Stimulated activated CD8-positive, alpha-beta memory T cell treated with anti-CD3 and anti-CD28 coated beads, Interleukin-2, amount 100 ng/mL, for 1 hour (primary cell): ENCODE measurements around the gene BMAL1.

ENCODE experiments used
- DNase-seq, 2 donors: peaks; one replicate each; pipeline ENCODE4 v3.0.0-alpha.2; 2020; ENCODE audit warnings: low read depth in 2 of 2

BMAL1 gene

DNA sequence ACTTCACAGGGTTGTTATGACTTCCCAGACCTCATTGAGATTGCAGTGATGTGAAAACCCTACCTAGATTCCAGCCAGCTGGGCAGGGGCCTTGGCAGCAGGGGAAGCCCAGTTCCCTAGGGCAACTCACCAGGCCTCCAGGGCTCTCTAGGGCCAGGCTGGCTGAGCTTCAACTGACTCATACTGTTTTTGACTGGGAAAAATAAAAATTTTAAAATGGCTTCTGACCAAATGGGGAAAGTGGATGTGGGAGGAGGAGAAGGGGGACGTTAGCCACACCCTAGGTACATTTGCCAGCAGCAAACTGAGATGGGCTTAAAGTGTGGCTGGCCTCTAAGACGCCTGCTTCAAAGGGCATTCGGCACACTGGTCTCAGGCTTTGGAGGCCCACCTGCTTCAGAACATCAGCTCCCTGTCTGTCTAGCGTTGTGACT is 39.0 kb downstream of the BMAL1 start:
- no peak for DNase-seq

DNA sequence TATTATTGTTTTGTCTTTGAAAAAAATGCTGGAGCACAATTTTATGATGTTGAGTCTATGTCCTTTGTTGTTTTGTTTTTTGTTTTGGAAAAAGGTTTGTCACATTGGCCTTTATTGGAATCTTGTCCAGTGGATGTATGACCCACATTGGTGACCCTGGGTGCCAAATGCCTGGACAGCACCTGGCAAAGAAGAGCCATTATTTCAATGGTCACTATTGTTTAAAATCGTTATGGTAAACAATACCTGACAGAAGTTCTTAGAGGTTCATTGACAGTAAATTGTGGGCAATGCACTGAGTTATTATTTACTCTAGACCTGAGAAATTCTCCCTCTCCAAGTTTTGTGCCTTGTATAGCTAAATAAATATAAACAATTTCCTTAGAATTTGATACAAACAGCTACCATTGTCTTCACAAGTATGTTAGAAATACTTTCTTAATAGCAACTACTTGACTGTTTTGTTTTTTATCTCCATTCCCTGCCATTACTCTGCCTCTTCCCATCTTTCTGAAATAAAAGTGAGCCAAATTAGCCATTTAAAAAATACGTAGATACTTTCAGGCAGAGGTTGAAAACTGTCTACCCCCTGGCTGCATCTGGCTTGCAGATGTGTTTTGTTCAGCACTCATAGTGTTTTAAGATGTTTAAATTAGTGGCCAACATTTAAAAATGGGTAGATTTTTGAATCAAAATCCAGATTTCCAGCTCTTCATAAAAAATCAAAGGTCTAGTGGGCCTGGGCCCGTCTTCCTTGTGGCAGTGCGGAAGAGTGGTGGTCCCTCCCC is 39.9 kb downstream of the BMAL1 start:
- no peak for DNase-seq

DNA sequence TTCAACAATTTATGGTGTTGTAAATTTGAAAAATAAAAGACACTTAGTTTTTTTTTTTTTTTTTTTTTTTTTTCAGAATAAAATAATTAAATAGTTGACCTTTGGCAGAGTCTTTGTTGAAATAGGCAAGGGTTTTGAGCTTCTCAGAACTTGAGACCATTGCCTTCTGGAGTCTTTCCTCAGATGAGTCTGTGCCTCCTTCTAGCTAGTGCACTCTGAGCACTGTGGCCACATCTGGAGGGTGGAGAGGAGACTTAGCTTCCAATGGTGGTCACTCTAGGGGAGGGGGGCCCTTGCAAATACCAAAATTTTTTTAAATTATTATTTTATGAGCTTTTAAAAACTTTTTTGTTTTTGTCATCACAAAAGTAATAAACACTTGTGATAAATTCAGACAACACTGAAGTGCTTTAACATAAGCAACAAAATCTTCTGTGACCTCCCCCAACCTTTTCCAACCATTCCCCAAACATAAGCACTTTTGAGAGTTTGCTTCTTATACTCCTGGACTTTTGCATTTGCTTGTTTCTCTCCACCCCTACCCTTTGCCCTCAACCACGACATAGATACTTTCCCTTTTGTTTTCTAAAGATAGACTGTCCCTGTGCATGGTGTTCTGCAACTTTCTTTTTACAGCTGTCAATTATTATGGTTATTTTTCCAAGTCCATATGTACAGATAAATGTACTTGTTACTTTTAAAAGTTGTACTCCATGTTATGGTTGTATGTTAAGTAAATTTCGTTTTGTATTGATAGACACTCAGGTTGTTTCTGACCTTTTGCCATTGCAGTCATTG is 41.1 kb downstream of the BMAL1 start:
- DNase-seq: no peak

DNA sequence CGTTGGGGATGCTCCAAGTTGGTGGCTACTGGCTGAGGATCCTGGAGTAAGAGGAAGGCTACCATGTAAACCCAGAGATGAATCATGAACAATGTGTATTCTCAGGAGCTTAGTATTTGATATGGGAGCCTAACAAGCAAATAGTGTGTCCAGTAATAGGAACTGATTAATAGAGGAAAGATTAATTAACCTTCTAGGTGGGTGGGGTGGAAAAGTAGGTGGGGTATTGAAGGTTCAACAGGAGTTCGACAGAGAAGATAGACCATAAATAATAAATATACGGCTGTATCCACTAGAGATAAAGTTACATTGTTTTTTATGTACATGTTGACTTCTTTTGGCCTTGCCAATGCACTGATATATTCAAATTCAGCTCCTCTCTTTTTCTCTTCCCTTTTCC is 43.1 kb downstream of the BMAL1 start:
- no peak for DNase-seq

DNA sequence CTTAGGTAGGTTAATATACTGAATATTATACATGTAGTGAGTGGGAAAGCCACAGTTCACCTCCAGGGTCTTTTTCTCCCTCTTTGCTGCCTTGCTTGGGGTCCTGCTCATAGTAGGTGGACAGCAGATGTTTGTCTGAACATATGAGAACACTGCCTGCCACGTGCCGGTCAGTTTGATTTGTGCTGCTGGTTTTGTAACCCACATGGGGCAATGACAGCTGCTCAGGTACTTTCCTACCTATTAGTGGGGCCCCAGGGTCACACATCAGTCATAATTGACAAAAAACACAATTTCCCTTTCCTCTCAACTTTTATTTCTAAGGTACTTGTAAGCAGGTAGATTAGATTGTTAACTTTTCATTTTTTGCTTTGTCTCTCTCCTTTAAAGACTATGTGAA is 43.8 kb downstream of the BMAL1 start:
- no peak for DNase-seq

DNA sequence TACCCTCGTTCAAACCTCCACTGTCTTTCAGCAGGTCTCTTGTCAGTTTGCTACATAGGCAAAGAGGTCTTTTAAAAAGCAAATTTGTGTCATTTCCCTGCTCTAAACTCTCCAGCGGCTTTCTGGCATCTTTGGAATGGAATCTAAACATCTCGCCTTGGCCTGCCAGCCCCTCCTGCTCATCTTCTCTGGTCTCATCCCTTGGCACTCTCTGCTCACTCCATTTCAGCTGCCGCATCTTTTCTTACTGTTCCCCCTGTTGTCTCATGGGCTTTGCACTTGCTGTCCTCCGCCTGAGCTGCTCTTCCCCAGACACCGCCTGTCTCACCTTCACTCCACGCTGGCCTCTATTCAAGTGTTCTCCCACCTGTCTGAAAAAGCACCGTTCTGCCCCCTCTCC is 46.6 kb downstream of the BMAL1 start:
- DNase-seq: no peak

DNA sequence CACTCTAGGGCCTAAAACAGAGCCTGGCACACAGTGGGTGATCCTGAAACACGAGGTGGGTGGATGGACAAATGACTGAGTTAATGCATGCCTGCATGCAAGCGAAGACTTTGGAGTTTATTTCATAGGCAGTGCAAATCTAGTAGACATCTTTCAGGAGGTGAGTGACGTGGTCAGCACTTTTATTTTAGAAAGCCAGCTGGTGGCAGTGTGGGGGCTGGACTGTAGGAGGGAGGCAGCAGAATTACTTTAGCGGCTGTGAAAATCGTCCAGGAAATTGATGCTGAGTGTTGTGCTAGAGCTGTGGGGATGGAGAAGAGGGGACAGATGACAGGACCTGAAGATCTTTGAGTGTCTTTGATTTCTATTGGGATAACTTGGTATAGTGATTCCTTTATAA is 47.1 kb downstream of the BMAL1 start:
- no peak for DNase-seq

DNA sequence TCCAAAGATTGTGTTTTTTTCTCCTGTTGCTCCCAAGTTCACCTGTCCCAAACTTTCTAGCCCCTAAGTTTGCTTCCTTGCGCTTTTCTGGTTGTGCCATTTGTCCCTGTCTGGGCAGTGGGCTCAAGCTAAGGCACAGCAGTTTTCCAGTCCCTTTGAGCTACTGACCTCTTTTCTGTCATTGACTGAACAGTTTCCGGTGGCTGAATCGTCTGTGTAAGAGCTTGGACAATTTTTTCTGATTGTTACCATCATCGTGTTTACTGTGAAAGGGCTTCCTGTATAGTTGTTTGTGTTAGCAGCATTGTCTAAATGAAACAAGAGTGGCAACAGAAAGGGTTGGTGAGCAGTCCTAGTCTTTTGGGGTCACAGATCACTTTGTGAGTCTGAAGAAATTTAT is 49.8 kb downstream of the BMAL1 start:
- no peak for DNase-seq

DNA sequence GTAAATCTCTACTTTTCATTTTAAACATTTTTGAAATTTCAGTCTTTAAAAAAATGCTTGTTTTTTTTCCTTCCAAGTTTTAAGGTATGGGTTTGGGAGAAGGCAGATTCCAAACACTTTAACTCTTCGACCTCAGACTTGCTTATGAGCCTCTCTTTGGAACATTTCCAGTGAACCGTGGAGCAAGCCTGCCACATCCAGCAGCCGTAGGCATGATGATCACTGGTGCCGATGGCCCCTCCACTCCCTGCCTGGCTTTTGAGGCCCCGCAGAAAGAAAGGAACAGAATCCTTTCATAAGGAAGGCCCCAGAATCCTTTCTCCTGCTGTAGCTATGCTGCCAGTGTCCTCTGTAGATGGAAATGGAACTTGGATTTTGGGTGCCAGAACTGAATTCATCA is 50.7 kb downstream of the BMAL1 start:
- no peak for DNase-seq

DNA sequence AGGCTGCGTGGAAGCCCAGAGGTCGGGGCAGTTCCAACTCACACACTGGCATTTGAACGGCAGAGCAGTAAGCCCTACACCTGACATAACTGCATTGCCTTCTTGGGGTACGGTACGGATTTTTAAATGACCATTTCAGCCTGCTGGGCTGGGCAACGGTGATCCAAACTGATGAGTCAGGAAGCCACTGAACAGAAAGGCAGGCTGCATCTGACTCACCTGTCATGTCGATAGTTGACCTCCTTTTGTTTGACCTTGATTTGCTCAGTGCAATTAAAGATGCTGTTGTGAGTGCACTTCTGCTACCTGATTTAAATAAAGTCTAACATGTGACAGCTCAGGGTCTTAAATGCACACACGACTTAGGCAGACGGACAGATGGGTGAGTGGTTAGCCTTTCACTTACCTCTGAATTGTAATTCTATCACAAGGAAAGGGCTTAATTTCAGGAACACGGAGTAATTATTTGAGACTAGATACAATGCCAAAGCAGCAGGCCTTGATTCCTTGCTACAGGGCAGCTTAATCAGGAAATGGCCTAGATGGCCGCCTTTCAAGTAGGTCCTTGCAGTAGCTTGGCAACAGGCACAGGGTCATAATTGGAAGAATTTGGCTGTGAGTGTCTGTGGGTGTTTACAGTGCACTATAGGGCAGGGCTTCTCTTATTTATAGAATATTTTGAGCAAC is 52.2 kb downstream of the BMAL1 start:
- DNase-seq: no peak

DNA sequence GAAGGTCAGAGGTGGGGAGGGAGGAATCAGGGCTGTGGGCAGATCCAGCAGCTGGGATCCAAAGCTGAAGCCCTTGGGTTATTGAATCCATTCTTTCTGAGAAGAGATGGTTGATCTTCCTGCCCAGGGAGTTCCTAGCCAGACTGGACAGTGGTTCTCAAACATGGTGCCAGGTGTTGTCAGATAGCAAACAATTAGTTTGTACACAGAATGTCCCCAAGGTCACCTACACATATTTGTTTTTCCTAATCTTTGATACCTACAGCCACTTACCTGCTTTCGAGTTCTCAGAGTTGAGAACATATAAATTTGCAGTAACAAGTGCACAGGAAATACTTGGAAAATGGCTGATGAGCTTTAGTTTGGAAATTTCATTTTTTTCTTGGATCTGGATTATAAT is 54.5 kb downstream of the BMAL1 start:
- no peak for DNase-seq

DNA sequence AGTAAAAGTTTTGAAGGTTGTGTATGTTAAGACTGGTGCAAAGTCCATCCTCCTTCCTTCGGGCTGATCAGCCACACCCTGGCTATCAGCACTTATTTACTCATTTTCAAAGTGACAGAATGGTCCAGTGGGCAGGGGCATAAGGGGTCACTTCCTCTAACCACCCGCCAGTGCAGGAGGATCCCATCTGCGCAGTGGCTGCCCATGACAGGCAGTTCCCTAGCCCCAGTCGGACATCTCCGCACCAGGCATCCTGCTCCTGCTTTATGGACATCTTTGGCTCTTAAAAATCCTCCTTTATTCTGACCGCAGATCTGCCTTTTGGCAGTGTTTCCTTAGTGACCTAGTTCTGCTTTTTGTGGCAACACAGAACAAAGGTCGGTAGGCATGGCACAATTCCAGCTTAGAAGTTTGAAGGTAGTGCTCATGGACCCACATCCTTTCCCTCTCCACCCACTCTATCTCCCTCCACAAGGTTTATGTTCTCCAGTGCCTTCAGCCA is 55.9 kb downstream of the BMAL1 start:
- DNase-seq: no peak

DNA sequence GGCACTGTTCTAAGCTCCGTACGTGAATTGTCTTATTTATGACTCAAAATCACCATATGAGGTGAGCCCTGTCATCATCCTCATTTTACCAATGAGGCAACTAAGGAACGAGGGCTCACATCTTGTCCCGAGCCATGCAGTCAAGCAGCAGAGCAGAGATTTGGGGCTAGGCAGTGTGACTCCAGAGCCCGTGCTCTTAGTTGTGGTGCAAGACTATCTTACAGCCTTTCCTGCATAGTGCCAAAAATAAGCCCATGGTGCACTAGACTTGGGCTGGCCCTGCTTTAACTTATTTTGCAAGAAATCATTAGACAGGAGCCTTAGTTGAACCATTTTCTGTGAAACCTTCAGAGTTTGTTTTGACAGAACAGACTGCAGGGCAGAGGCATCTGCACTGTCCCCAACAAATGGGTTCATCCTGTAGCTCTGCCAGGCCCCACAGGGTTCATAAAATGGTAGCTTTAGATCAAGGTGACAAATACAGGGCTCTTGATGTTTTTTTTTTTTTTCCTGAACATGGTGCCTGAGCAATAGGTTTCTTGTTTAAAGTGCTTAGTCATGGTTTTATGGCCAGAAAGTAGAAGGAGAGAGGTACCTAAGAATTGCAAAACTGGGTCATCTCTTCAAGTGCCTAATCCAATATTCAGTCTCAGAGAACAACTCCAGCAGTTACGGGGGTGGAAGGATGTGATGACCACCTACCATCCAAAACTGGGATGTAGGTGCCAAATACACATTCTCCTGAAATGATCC is 56.6 kb downstream of the BMAL1 start:
- no peak for DNase-seq

DNA sequence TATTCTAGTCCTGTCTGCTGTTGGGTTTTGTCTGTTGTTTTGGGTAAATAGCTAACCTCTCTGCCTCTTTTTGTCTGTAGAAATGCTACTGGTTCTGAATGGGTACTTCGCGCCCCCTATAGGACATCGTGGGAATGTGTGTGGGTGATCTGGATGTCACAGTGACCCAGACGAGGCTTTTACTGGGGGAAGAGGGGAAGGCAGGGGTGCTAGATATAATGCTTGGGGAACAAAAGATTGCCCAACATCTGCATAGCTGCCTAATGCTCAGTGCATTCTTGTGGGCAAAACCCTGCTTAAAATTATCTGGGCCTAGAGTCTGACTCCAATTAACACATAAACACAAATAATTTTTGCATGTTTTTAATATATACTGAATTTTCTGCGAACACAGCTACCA is 57.7 kb downstream of the BMAL1 start:
- DNase-seq: peak; percentile 31 to 52

DNA sequence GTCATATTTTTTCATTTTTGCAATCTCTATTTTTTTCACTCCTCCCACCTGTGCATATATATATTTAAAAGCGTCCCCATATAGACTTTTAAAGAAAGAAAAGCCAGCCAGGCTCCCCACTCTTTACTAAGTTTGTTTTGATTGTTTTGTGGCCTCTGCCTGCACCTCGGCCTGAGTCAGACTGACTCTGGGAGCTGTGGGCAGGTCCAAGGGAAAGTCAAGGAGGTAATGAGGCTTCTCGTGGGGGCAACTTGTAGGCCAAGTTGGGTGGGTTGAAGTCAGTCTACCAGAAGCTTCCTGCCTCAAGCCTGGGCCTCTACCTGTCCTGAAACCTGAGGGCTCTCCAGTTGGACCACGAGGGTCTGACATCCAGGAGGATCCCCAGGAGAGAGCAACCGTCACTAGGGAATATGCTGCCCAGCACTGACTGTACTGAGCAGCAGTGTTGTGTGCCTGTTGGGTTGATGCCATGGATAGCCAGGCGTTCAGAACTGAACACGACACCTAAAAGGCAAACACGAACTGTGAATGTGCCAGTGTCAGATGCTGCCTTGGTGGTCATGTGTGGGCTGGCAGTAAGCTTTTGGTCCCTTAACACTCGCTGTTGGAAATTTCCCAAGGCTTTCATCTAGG is 58.8 kb downstream of the BMAL1 start:
- DNase-seq: no peak

DNA sequence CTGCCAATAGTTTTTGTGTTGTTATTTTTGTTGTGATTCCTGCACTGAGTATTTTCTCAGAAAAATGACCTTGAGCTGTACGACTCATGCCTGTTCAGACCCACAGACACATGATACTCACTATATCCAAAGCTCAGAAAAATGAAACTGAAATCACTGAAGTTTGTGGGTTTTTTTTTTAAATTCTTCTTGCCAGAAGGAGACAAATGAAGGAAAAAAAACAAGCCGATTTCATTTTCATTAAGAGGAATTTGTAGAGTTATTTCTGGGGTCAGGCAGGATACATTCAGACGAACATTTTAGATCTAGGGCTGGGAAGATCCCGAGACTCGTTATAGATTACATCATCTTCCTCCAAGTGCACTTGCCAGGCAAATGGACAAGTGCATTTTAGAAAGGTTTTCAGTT is 60.4 kb downstream of the BMAL1 start:
- DNase-seq: no peak

DNA sequence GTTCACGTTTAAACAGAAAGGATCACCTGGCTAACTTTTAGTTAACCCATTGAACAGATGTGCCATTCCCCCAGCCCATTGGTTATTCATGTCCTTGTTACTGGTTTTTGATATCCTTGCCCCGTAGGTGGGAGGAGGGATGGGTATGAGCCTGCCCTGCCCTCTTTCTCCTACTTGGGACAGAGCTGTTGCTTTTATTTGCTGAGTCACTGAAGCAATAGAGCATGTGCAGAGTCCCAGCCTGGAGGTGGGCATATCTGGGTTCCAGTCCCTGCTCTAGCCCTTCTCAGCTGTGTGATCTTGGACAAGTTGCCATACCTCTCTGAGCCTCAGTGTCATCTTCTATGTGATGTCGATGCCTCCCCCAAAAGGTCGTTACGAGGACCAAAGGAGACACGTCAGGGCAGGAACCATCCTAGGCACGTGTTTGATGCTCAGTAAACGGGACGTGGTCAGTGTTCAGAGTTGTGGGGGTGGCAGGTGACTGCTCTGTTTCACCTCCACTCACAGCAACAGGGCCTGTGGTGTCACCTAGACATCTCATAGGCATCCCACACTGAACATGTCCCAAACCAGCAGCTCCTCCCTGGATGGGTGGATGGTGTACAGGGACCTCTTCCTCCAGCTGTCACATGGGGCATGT is 61.0 kb downstream of the BMAL1 start:
- no peak for DNase-seq

DNA sequence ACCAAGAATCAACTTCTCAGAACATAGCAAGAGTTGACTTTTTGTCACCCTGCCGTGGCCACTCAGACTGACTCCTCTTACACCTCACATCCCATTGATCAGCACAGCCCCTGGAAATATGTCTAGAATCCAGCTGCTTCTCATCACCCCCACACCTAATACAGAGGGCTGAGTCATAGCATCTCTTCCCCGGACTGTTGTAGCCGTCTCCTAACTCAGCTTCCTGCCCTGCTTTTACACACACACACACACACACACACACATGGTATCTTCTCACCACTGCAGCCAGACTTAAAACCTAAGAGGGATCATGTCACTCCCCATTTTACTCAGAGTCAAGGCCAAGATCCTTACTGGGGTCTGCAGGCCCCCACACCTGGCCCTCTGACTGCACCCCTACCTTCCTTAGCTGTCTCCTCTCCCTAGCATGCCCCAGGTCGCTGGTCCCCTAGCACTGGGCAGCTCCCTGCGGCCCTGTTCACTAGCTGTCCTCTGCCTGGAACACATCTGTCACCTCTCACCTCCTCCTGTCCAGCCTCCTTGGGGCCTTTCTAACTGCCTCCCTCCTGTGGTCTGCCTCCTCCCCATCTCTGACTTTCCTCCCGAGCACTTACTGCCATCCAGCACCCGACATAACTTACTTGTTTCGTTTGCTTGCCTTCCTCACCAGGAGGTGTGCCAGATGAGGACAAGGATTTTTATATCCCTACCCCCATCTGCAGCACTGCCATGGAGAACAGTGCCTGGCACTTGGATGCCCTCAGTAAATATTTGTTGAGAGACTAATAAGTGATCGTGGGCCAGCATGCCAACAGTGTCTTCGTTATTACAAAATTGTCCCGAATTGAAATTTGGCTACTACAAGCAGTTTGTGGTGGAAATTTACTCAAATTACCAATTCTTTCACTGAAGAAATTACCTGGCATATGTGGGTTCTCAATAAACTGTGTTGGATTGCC is 61.9 kb downstream of the BMAL1 start:
- DNase-seq: no peak

DNA sequence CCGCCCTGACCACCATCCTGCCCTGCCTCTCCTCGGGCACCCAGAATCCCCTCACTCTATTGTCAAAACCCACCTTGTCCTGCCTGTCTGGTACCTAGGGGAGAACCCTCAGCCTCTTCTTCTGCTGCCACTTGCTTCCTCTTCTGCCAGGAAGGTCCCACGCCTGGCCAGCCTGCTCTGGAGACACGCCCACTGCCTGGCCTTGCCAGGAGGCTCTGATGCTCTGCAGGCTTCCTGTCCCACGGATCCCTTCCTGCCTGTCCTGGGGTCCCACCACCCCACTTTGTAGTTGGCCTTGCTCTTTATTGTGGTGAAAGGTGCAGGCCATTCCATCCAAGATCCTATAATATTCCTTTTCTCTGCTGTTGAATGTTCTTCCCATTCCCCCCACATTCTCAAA is 63.4 kb downstream of the BMAL1 start:
- DNase-seq: no peak

DNA sequence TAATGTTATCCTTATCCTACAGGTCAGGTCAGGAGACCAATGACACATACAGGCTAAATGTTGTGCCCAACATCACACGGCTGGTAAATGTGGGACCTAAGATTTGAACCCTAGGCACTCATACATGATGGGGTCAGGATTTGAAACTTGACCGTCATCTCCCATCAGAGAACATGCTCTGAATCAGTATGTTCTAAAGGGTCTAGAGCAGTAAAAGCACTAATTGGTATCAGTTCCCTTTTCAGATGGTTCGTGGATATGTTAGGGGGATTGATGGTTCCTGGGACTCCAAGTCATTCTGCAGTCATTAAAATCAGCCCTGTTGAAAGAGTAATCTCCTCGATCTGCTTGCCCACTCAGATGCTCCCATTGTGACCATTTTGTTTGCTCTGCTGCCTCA is 65.5 kb downstream of the BMAL1 start:
- DNase-seq: no peak
